K562 (cell line): ENCODE data around the gene PRICKLE4. TPM values are rescaled to one million over a fixed set of nuclear protein-coding genes. Genes with fewer than 3 reads are reported as not detected.

Source experiments
- ATAC-seq: fragments of 200-7000 bp; cut with Tn5 transposase; 3 replicates; pipeline ENCODE4 v1.9.1; 2020; ENCODE audit warnings: moderate library complexity
- BruUV-seq: library from RNA; stranded (reverse); fragments of 400-500 nt; replicated peaks from 2 replicates; lab custom pipeline; 2021; lab: Mats Ljungman, UMichigan
- CTCF ChIA-PET: fragments of 300-600 bp; formaldehyde crosslinking; extraction: SDS; loops from one replicate; lab custom pipeline; 2021; ENCODE audit warnings: low intra/inter-chr PET ratio; lab: Yijun Ruan, JAX
- POLR2A ChIA-PET: fragments of 300-600, 350-650 bp; sonication (Branson Sonifier 250); formaldehyde crosslinking; extraction: SDS; loops from one replicate; lab custom pipeline; 2021; ENCODE audit warnings: antibody characterized with exemption, inconsistent platforms; lab: Yijun Ruan, JAX
- DNase-seq, 4 experiments: peaks; one replicate each; pipeline versions ENCODE4 v3.0.0 to v3.0.0-alpha.2; 2011 to 2018; ENCODE audit warnings: low spot score in 3 of 4, mixed read lengths in 3 of 4; ENCODE audit errors: extremely low read depth in 1 of 4
- FAIRE-seq: peaks from 2 replicates; lab custom pipeline; 2011; peaks lifted over from hg19 to GRCh38; lab: Jason Lieb, UNC
- H2AFZ ChIP-seq: 2 replicates; pipeline ENCODE4 v1.6.0; 2011; ENCODE audit warnings: low read depth, low read length, control low read depth, inconsistent platforms
- H3K27ac ChIP-seq: fragments of 200-600 bp; 3 replicates; pipeline ENCODE4 v1.8.0; 2011; ENCODE audit warnings: low read depth, mild to moderate bottlenecking, control low read depth, inconsistent platforms, low read length, moderate library complexity, mixed read lengths; ENCODE audit errors: extremely low read depth
- H3K27me3 ChIP-seq, 2 experiments: fragments of 300-600 bp in 1 of 2; 2 replicates in 1 of 2; 3 replicates in 1 of 2; pipeline versions ENCODE4 v1.6.0 to v1.8.0; 2011; ENCODE audit warnings: inconsistent platforms in 2 of 2, low read length in 2 of 2, mild to moderate bottlenecking in 1 of 2, mixed read lengths in 1 of 2, moderate library complexity in 1 of 2; ENCODE audit not compliant: control insufficient read depth in 2 of 2, insufficient read depth in 2 of 2
- H3K36me3 ChIP-seq: fragments of 300-600 bp; 3 replicates; pipeline ENCODE4 v1.8.0; 2011; ENCODE audit warnings: mild to moderate bottlenecking, low read length, inconsistent platforms; ENCODE audit not compliant: control insufficient read depth, insufficient read depth
- H3K4me1 ChIP-seq, 2 experiments: fragments of 200-600 bp in 1 of 2; replicated peaks in 1 of 2; 2 replicates in 1 of 2; 3 replicates in 1 of 2; pipeline versions ENCODE4 v1.5.1 to v1.8.0; 2011; ENCODE audit warnings: inconsistent platforms in 2 of 2, low read length in 2 of 2, mild to moderate bottlenecking in 1 of 2, mixed read lengths in 1 of 2, moderate library complexity in 1 of 2; ENCODE audit not compliant: control insufficient read depth in 2 of 2, insufficient read depth in 2 of 2
- H3K4me2 ChIP-seq: 2 replicates; pipeline ENCODE4 v1.6.1; 2011; ENCODE audit warnings: low read length, control low read depth, inconsistent platforms, mixed read lengths; ENCODE audit not compliant: insufficient read depth
- H3K4me3 ChIP-seq: fragments of 200-600 bp; sonication (generic), shearing (Covaris generic); 2 replicates; pipeline ENCODE4 v1.5.1; 2016; ENCODE audit warnings: control low read depth, inconsistent platforms
- H3K79me2 ChIP-seq: fragments of 200-600 bp; 3 replicates; pipeline ENCODE4 v1.8.0; 2011; ENCODE audit warnings: low read length, inconsistent platforms; ENCODE audit not compliant: control insufficient read depth, insufficient read depth
- H3K9ac ChIP-seq, 2 experiments: 2 replicates each; pipeline versions ENCODE4 v1.6.0 to v1.6.1; 2011; ENCODE audit warnings: low read depth in 2 of 2, low read length in 2 of 2, control low read depth in 1 of 2, inconsistent platforms in 1 of 2, mild to moderate bottlenecking in 1 of 2, mixed read lengths in 1 of 2; ENCODE audit not compliant: insufficient read depth in 1 of 2
- H3K9me1 ChIP-seq: one replicate; pipeline ENCODE4 v1.6.0; 2011; ENCODE audit warnings: inconsistent platforms, mild to moderate bottlenecking, low read length, moderate library complexity; ENCODE audit not compliant: control insufficient read depth, insufficient read depth
- H3K9me3 ChIP-seq: replicated peaks from 2 replicates; pipeline ENCODE4 v1.5.1; 2011; ENCODE audit warnings: low read depth, low read length, inconsistent platforms; ENCODE audit not compliant: control insufficient read depth, insufficient read depth
- H4K20me1 ChIP-seq: replicated peaks from 2 replicates; pipeline ENCODE4 v1.6.1; 2011; ENCODE audit warnings: low read length, inconsistent platforms, mixed read lengths; ENCODE audit not compliant: control insufficient read depth, insufficient read depth
- CBX3 ChIP-seq, 2 experiments: IDR thresholded peaks; 1 replicate in 1 of 2; 2 replicates in 1 of 2; pipeline ENCODE4 v1.6.1; 2012; ENCODE audit warnings: inconsistent platforms in 2 of 2, low read length in 2 of 2, borderline replicate concordance in 1 of 2, control low read depth in 1 of 2
- FOXK1 ChIP-seq: sonication (generic); formaldehyde crosslinking; IDR thresholded peaks from 2 replicates; pipeline ENCODE4 v1.8.0; 2022; ENCODE audit warnings: missing genetic modification reagents, mild to moderate bottlenecking, borderline replicate concordance
- NR1H2 ChIP-seq: sonication (generic); formaldehyde crosslinking; IDR thresholded peaks from 2 replicates; pipeline ENCODE4 v1.4.0; 2020; ENCODE audit warnings: mild to moderate bottlenecking, missing genetic modification reagents
- WGBS: fragments of 100-300 bp; shearing (Covaris generic); methylation state at CpG from one replicate; pipeline ENCODE4 v1.1.6; 2016; ENCODE audit warnings: low coverage, mixed read lengths; ENCODE audit not compliant: insufficient coverage; ENCODE audit errors: missing lambda C conversion rate; 5-methylcytosine and 5-hydroxymethylcytosine counted together
- in situ Hi-C: fragments of 300-500 bp; cut with MboI; formaldehyde crosslinking; loops from 4 replicates; pipeline ENCODE4 v1.15.0; 2018; ENCODE audit warnings: inconsistent platforms, mixed read lengths
- intact Hi-C: fragments of 100-400 bp; cut with micrococcal nuclease; formaldehyde crosslinking; loops from 2 replicates; pipeline ENCODE4 v1.14.2; 2022
- polyA plus RNA-seq, 8 experiments: library from polyadenylated mRNA; depleted of rRNA in 4 of 8; stranded (reverse) in 5 of 8; unstranded in 3 of 8; fragments of >200 nt; fragmentation: Nextera tagmentation in 2 of 8; fragmentation: Illumina TruSeq in 1 of 8; extraction: Ambion mirVana in 2 of 8; extraction: Trizol in 1 of 8; gene quantifications; 2 replicates each; pipeline versions ENCODE4 v1.2.1 to v1.2.3, GENCODE V29; 2011 to 2014; ENCODE audit warnings: inconsistent platforms in 1 of 8, missing spikeins in 1 of 8
- total RNA-seq, 7 experiments: library from RNA; depleted of rRNA in 6 of 7; stranded (reverse); fragments of >200 nt in 6 of 7; fragmentation: Illumina TruSeq in 2 of 7; extraction: Trizol in 2 of 7; gene quantifications; 2 replicates each; pipeline versions ENCODE4 v1.2.1 to v1.2.3, GENCODE V29; 2011 to 2021; ENCODE audit warnings: low replicate concordance in 1 of 7

PRICKLE4 gene
- total and polyA plus RNA-seq, 9 of the 15 experiments (the other 6 are each of a cell fraction or from before 2014, with no cell fraction given) = 0.20 to 0.32 (median 0.27) TPM; not detected in 6

- 73% methylated on average over 13 of the region's 13 CpGs for WGBS
- Histone ChIP-seq H3K79me2 (peaks cover 6% of the 10 kb centered on the region; the same call in 1 of the 3 replicates), H3K9ac (no peak overlapping the region), H3K9me1 (no peaks in the 10 kb centered on the region), H3K4me1 (peaks cover 0 to 20% of the 10 kb centered on the region in 2 experiments; a peak in 3 of 5 replicates), H3K27ac (no peak overlapping the region), H4K20me1 (no peaks in the 10 kb centered on the region; the same call in 1 of the 2 replicates), H3K9me3 (no peaks in the 10 kb centered on the region), H3K4me2 (no peak overlapping the region), H3K4me3 (no peak overlapping the region)
- DNase-seq (no peak), ATAC-seq (no peak), FAIRE-seq (no peak)
- in situ Hi-C loops (no loop called here), intact Hi-C loops (loop anchor here (5.0 kb wide), 2 partner anchors 173 to 408 kb away; no protein-coding TSS in a partner anchor)
- no TSS peak for BruUV-seq
- CTCF ChIA-PET = interaction anchor here (0.7 to 4.3 kb wide), 4 partner anchors 40 to 377 kb away, joined by 3 to 30 read pairs (median 15); partner anchors contain the start of gene TFEB
- no peak for TF ChIP-seq NR1H2 (CRISPR knock-in tag)
- 0 out of 3 replicates have a peak, but pooled peaks of 1 of the 2 experiments have one; percentile 9 for TF ChIP-seq CBX3 (IDR thresholded peaks at IDR 0.05; ENCODE audit: borderline replicate concordance in 1 of 2, low read length in 2 of 2)
- 0 out of 2 replicates have a peak, but pooled peaks have one; percentile 13 for TF ChIP-seq FOXK1 (CRISPR knock-in tag)
- TF ChIP-seq, all 486 proteins: peak for 2
- Histone ChIP-seq H2AFZ (no peak overlapping the region), H3K27me3 (no peaks in the 10 kb centered on the region), H3K36me3 (peaks cover 22% of the 10 kb centered on the region; the same call in 2 of the 3 replicates)
- POLR2A ChIA-PET = interaction anchor here (0.6 to 1.0 kb wide), 2 partner anchors 24 to 380 kb away, joined by 3 to 4 read pairs; a partner anchor contains a TSS
Measured at GRCh38 chr6:41775293-41775882, 5.2 kb upstream of the PRICKLE4 start.
